ENCODE data around the gene TADA2A. TPM values are rescaled to one million over a fixed set of nuclear protein-coding genes. Genes with fewer than 3 reads are reported as not detected.
"Not testable (repeated sequence)": the region's sequence is repeated elsewhere in the genome, so short reads cannot be mapped to it uniquely, and the experiment has no call there.

The TADA2A gene
- total and polyA plus RNA-seq, 8 donors = 5.2 to 11.9 (median 9.4) TPM

GRCh38 chr17:37506678-37507077, 100.0 kb downstream of the TADA2A start:
- WGBS, 2 donors = 68 to 73% methylated on average over 10 of the region's 10 CpGs
- H3K4me1 ChIP-seq = peaks cover 0 to 2% (median 0%) of the 10 kb centered on the region in 3 donors
- no peak overlapping the region for H3K4me3 ChIP-seq
- ATAC-seq = peak; percentile 16 to 71 (median 28)
- peak in 2 of 4 donors; percentile 9 to 28 for TF ChIP-seq CTCF (IDR thresholded peaks at IDR 0.05)
- intact Hi-C loops (cut with DNase I) = no loop called here
- H3K27me3 ChIP-seq = no peaks in the 10 kb centered on the region
- no peak for DNase-seq
- FAIRE-seq = no peak
- H3K27ac ChIP-seq = no peak overlapping the region
- no peaks in the 10 kb centered on the region for H3K9me3 ChIP-seq
- no peaks in the 10 kb centered on the region for H3K36me3 ChIP-seq

GRCh38 chr17:37507111-37507510, 100.4 kb downstream of the TADA2A start:
- H3K9me3 ChIP-seq = no peaks in the 10 kb centered on the region
- no peaks in the 10 kb centered on the region for H3K27me3 ChIP-seq
- no peak for TF ChIP-seq CTCF (IDR thresholded peaks at IDR 0.05)
- 93 to 95% methylated on average over 9 of the region's 9 CpGs for WGBS, 2 donors
- H3K27ac ChIP-seq = no peak overlapping the region
- ATAC-seq (no peak), FAIRE-seq (no peak), DNase-seq (no peak)
- no peak overlapping the region for H3K4me3 ChIP-seq
- no peaks in the 10 kb centered on the region for H3K4me1 ChIP-seq
- intact Hi-C loops (cut with DNase I) = no loop called here
- H3K36me3 ChIP-seq = peaks cover 0 to under 1% (median 0%) of the 10 kb centered on the region in 3 donors

- intact Hi-C loops (cut with DNase I) = no loop called here
Observed at GRCh38 chr17:37510056-37510455, 103.4 kb downstream of the TADA2A start.

GRCh38 chr17:37511642-37512041, 105.0 kb downstream of the TADA2A start:
- H3K9me3 ChIP-seq; H3K4me1 ChIP-seq; ATAC-seq; H3K27me3 ChIP-seq; H3K36me3 ChIP-seq; DNase-seq; H3K4me3 ChIP-seq; H3K27ac ChIP-seq; FAIRE-seq; intact Hi-C loops (cut with DNase I): not testable (repeated sequence)
- WGBS, 2 donors = 79 to 100% methylated on average over 1 of the region's 1 CpG

More at GRCh38 chr17:37510056-37510455, 103.4 kb downstream of the TADA2A start:
- no peaks in the 10 kb centered on the region for H3K9me3 ChIP-seq
- H3K36me3 ChIP-seq = peaks cover 0 to 6% (median 0%) of the 10 kb centered on the region in 3 donors
- FAIRE-seq = no peak
- 93 to 94% methylated on average over 17 of the region's 17 CpGs for WGBS, 2 donors
- no peak for DNase-seq
- no peak overlapping the region for H3K27ac ChIP-seq
- no peak overlapping the region for H3K4me3 ChIP-seq
- no peaks in the 10 kb centered on the region for H3K27me3 ChIP-seq
- no peaks in the 10 kb centered on the region for H3K4me1 ChIP-seq
- TF ChIP-seq CTCF (IDR thresholded peaks at IDR 0.05) = no peak
- ATAC-seq = no peak

- H3K4me1 ChIP-seq = no peaks in the 10 kb centered on the region
- no peak overlapping the region for H3K4me3 ChIP-seq
- peaks cover 0 to 13% (median 0%) of the 10 kb centered on the region in 3 donors for H3K36me3 ChIP-seq
- H3K9me3 ChIP-seq = no peaks in the 10 kb centered on the region
- WGBS, 2 donors = 86 to 87% methylated on average over 24 of the region's 24 CpGs
- intact Hi-C loops (cut with DNase I) = no loop called here
- no peak overlapping the region for H3K27ac ChIP-seq
- no peak for FAIRE-seq
- H3K27me3 ChIP-seq = no peaks in the 10 kb centered on the region
- ATAC-seq = no peak
- no peak for DNase-seq
- no peak for TF ChIP-seq CTCF (IDR thresholded peaks at IDR 0.05)
Observed at GRCh38 chr17:37512442-37513068, 105.9 kb downstream of the TADA2A start.

All from pancreas (tissue), 10 donors.